Neural cell (in vitro differentiated cells): ENCODE data around the gene LTB4R2. TPM values are rescaled to one million over a fixed set of nuclear protein-coding genes. Genes with fewer than 3 reads are reported as not detected.

Experiments used
- H2AFZ ChIP-seq: fragments of 200-600, 300-800 bp; sonication (generic), shearing (Covaris generic); 2 replicates; pipeline ENCODE4 v1.6.0; 2014; ENCODE audit warnings: low read depth, mild to moderate bottlenecking, antibody characterized with exemption, low read length, moderate library complexity
- H3F3A ChIP-seq: fragments of 200-600 bp; shearing (Covaris generic); 2 replicates; pipeline ENCODE4 v1.6.1; 2016; ENCODE audit warnings: mild to moderate bottlenecking, moderate library complexity, mixed read lengths, antibody characterized with exemption, low read length; ENCODE audit not compliant: insufficient read depth, poor library complexity, severe bottlenecking
- H3K27ac ChIP-seq: fragments of 200-600, 300-800 bp; sonication (generic), shearing (Covaris generic); 2 replicates; pipeline ENCODE4 v1.5.1; 2014; ENCODE audit warnings: mild to moderate bottlenecking, low read length, moderate library complexity
- H3K27me3 ChIP-seq: fragments of 300-800, 200-600 bp; sonication (generic), shearing (Covaris generic); 2 replicates; pipeline ENCODE4 v1.6.0; 2014; ENCODE audit warnings: mild to moderate bottlenecking, low read depth, low read length, moderate library complexity; ENCODE audit not compliant: insufficient read depth
- H3K36me3 ChIP-seq: fragments of 300-800, 200-600 bp; sonication (generic), shearing (Covaris generic); 2 replicates; pipeline ENCODE4 v1.5.1; 2014; ENCODE audit warnings: mild to moderate bottlenecking, antibody characterized with exemption, low read length, moderate library complexity; ENCODE audit not compliant: insufficient read depth
- H3K4me2 ChIP-seq: fragments of 300-800, 200-600 bp; sonication (generic), shearing (Covaris generic); 2 replicates; pipeline ENCODE4 v1.6.0; 2014; ENCODE audit warnings: mild to moderate bottlenecking, low read length
- H3K4me3 ChIP-seq: fragments of 300-800, 200-600 bp; sonication (generic), shearing (Covaris generic); 2 replicates; pipeline ENCODE4 v1.5.1; 2014; ENCODE audit warnings: mild to moderate bottlenecking, low read length, moderate library complexity
- H3K79me2 ChIP-seq: fragments of 200-600 bp; shearing (Covaris generic); replicated peaks from 2 replicates; pipeline ENCODE4 v1.6.0; 2014; ENCODE audit warnings: mild to moderate bottlenecking, low read length, moderate library complexity; ENCODE audit not compliant: insufficient read depth
- H3K9ac ChIP-seq: fragments of 300-800, 200-600 bp; sonication (generic), shearing (Covaris generic); 2 replicates; pipeline ENCODE4 v1.6.1; 2016; ENCODE audit warnings: mild to moderate bottlenecking, low read length, mixed read lengths
- H3K9me2 ChIP-seq: fragments of 200-600 bp; shearing (Covaris generic); 2 replicates; pipeline ENCODE4 v1.6.1; 2016; ENCODE audit warnings: mild to moderate bottlenecking, low read length, mixed read lengths; ENCODE audit not compliant: insufficient read depth
- H3K9me3 ChIP-seq: fragments of 200-600, 300-800 bp; sonication (generic), shearing (Covaris generic); 2 replicates; pipeline ENCODE4 v1.6.1; 2016; ENCODE audit warnings: mild to moderate bottlenecking, mixed run types, low read length, moderate library complexity, mixed read lengths
- H4K20me1 ChIP-seq: fragments of 200-600 bp; shearing (Covaris generic); 2 replicates; pipeline ENCODE4 v1.6.1; 2016; ENCODE audit warnings: mild to moderate bottlenecking, mixed run types; ENCODE audit not compliant: insufficient read depth
- EP300 ChIP-seq: fragments of 450-650 bp; conservative IDR thresholded peaks from 2 replicates; pipeline ENCODE4 v1.6.1; 2014; ENCODE audit warnings: antibody characterized with exemption, mild to moderate bottlenecking, moderate library complexity; ENCODE audit not compliant: poor library complexity, severe bottlenecking
- EZH2 ChIP-seq: fragments of 200-600, 300-800 bp; shearing (Covaris generic), sonication (generic); IDR thresholded peaks from 2 replicates; pipeline ENCODE4 v1.6.1; 2014; ENCODE audit warnings: antibody characterized with exemption, low read length, borderline replicate concordance, mild to moderate bottlenecking; ENCODE audit not compliant: insufficient read depth, poor library complexity, severe bottlenecking
- MXI1 ChIP-seq: fragments of 450-650 bp; conservative IDR thresholded peaks from 2 replicates; pipeline ENCODE4 v1.6.1; 2014; ENCODE audit warnings: antibody characterized with exemption, mild to moderate bottlenecking; ENCODE audit not compliant: poor library complexity, severe bottlenecking
- POLR2AphosphoS5 ChIP-seq: IDR thresholded peaks from 2 replicates; pipeline ENCODE4 v1.6.1; 2012
- RAD21 ChIP-seq: fragments of 450-650 bp; conservative IDR thresholded peaks from 2 replicates; pipeline ENCODE4 v1.6.1; 2014; ENCODE audit warnings: antibody characterized with exemption, mild to moderate bottlenecking, moderate library complexity
- SMC3 ChIP-seq: fragments of 450-650 bp; conservative IDR thresholded peaks from 2 replicates; pipeline ENCODE4 v1.6.1; 2014; ENCODE audit warnings: antibody characterized with exemption, mild to moderate bottlenecking, moderate library complexity; ENCODE audit not compliant: poor library complexity
- TAF1 ChIP-seq: IDR thresholded peaks from 2 replicates; pipeline ENCODE4 v1.6.1; 2012; ENCODE audit warnings: low read depth
- polyA plus RNA-seq: library from polyadenylated mRNA; depleted of rRNA; stranded (reverse); fragments of >200 nt; gene quantifications from 2 replicates; pipeline ENCODE4 v1.2.3, GENCODE V29; 2014
- TF ChIP-seq, protein P1 (sequence below): fragments of 450-650 bp; IDR thresholded peaks from 2 replicates; pipeline ENCODE4 v1.5.1; 2014; ENCODE audit warnings: antibody characterized with exemption, mild to moderate bottlenecking, moderate library complexity; ENCODE audit not compliant: poor library complexity, severe bottlenecking
- TF ChIP-seq, protein P2 (sequence below): IDR thresholded peaks from 2 replicates; pipeline ENCODE4 v1.6.1; 2012; ENCODE audit warnings: borderline replicate concordance

Gene LTB4R2
- polyA plus RNA-seq, 1 donor from 2014 or later: 5.0 TPM

DNA sequence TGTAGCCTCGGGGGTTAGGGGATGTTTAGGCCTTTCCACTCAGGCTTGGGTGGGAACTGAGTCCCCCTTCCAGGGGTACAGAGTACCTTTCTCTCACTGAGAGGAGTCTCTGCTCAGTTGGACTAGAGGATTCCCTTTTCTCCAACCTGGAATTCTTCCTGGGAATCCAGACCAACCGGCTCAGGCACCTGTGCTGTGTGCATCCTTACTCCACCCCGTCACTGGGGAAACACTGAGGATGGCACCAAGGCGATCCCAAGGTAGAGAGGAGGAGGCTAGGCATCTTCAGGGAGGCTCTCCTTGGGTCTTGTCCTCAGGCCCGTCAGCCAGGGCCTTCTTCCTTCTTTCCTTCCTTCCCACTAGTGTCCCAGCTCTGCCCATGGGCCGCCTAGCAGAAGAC is 46.1 kb upstream of the LTB4R2 start:
- Histone ChIP-seq H3K9me3 (no peaks in the 10 kb centered on the region), H3K27ac (no peak overlapping the region), H3K4me3 (no peak overlapping the region), H4K20me1 (no peaks in the 10 kb centered on the region), H2AFZ (no peak overlapping the region), H3K9ac (no peak overlapping the region), H3K27me3 (no peaks in the 10 kb centered on the region), H3K79me2 (no peaks in the 10 kb centered on the region), H3K4me2 (no peak overlapping the region), H3K36me3 (no peaks in the 10 kb centered on the region), H3F3A (no peaks in the 10 kb centered on the region), H3K9me2 (no peaks in the 10 kb centered on the region)
- TF ChIP-seq EZH2 (no peak), SMC3 (no peak), POLR2AphosphoS5 (no peak), EP300 (no peak), TAF1 (no peak), MXI1 (no peak), RAD21 (no peak)
- TF ChIP-seq, protein P1, sequence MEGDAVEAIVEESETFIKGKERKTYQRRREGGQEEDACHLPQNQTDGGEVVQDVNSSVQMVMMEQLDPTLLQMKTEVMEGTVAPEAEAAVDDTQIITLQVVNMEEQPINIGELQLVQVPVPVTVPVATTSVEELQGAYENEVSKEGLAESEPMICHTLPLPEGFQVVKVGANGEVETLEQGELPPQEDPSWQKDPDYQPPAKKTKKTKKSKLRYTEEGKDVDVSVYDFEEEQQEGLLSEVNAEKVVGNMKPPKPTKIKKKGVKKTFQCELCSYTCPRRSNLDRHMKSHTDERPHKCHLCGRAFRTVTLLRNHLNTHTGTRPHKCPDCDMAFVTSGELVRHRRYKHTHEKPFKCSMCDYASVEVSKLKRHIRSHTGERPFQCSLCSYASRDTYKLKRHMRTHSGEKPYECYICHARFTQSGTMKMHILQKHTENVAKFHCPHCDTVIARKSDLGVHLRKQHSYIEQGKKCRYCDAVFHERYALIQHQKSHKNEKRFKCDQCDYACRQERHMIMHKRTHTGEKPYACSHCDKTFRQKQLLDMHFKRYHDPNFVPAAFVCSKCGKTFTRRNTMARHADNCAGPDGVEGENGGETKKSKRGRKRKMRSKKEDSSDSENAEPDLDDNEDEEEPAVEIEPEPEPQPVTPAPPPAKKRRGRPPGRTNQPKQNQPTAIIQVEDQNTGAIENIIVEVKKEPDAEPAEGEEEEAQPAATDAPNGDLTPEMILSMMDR: no peak
- TF ChIP-seq, protein P2, sequence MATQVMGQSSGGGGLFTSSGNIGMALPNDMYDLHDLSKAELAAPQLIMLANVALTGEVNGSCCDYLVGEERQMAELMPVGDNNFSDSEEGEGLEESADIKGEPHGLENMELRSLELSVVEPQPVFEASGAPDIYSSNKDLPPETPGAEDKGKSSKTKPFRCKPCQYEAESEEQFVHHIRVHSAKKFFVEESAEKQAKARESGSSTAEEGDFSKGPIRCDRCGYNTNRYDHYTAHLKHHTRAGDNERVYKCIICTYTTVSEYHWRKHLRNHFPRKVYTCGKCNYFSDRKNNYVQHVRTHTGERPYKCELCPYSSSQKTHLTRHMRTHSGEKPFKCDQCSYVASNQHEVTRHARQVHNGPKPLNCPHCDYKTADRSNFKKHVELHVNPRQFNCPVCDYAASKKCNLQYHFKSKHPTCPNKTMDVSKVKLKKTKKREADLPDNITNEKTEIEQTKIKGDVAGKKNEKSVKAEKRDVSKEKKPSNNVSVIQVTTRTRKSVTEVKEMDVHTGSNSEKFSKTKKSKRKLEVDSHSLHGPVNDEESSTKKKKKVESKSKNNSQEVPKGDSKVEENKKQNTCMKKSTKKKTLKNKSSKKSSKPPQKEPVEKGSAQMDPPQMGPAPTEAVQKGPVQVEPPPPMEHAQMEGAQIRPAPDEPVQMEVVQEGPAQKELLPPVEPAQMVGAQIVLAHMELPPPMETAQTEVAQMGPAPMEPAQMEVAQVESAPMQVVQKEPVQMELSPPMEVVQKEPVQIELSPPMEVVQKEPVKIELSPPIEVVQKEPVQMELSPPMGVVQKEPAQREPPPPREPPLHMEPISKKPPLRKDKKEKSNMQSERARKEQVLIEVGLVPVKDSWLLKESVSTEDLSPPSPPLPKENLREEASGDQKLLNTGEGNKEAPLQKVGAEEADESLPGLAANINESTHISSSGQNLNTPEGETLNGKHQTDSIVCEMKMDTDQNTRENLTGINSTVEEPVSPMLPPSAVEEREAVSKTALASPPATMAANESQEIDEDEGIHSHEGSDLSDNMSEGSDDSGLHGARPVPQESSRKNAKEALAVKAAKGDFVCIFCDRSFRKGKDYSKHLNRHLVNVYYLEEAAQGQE: no peak

DNA sequence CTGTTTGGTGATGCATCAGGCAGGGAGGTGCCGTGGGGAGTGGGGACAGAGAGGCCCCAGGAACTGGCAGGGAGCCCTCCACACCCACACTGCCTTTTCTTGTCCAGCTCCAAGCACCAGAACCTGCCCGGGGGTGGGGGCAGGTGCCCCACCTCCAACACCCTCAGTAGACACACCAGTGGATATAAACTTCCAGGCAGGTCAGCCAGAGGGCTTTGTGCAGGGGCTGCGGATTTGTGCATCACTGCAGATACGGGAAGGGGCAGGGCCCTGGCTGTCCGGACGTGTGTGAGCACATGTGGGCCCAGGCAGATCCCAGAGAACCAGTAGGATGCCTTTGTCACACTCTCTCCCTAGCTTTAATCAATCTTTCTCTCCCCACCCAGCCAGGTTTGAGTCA is 45.6 kb upstream of the LTB4R2 start:
- H3K9me3 ChIP-seq: no peaks in the 10 kb centered on the region
- H3K79me2 ChIP-seq: no peaks in the 10 kb centered on the region
- no peaks in the 10 kb centered on the region for H4K20me1 ChIP-seq
- TF ChIP-seq, protein P1: no peak
- no peak for TF ChIP-seq EZH2
- no peak for TF ChIP-seq RAD21
- no peak for TF ChIP-seq EP300
- no peak for TF ChIP-seq POLR2AphosphoS5
- no peak for TF ChIP-seq SMC3
- TF ChIP-seq MXI1: no peak
- TF ChIP-seq, protein P2: no peak
- no peak for TF ChIP-seq TAF1
- H3K9ac ChIP-seq: no peak overlapping the region
- H3F3A ChIP-seq: no peaks in the 10 kb centered on the region
- H3K36me3 ChIP-seq: no peaks in the 10 kb centered on the region
- H3K4me3 ChIP-seq: no peak overlapping the region
- H3K27ac ChIP-seq: no peak overlapping the region
- H2AFZ ChIP-seq: no peak overlapping the region
- H3K27me3 ChIP-seq: no peaks in the 10 kb centered on the region
- H3K4me2 ChIP-seq: no peak overlapping the region
- no peaks in the 10 kb centered on the region for H3K9me2 ChIP-seq
